ENCODE data around the gene TPRG1.

The TPRG1 gene

GRCh38 chr3:189238071-189238470 is 66.3 kb downstream of the TPRG1 start:
- no peaks in the 10 kb centered on the region for H3K9me3 ChIP-seq (ENCODE audit: control insufficient read depth in 2 of 2, low read length in 2 of 2)
- no peaks in the 10 kb centered on the region for H3K36me3 ChIP-seq (ENCODE audit: control insufficient read depth in 2 of 2, insufficient read depth in 2 of 2, low read length in 2 of 2)
- H3K4me1 ChIP-seq (ENCODE audit: control insufficient read depth in 2 of 2, insufficient read depth in 2 of 2, low read length in 2 of 2) = no peaks in the 10 kb centered on the region
- no peak overlapping the region for H3K4me3 ChIP-seq (ENCODE audit: low read length in 2 of 2)
- H3K9ac ChIP-seq (ENCODE audit: low read depth in 1 of 2, low read length in 2 of 2) = no peak overlapping the region
- no peak overlapping the region for H3K27ac ChIP-seq (ENCODE audit: low read depth in 2 of 2, low read length in 2 of 2)
- no peaks in the 10 kb centered on the region for H3K27me3 ChIP-seq (ENCODE audit: control insufficient read depth in 2 of 2, insufficient read depth in 2 of 2, low read length in 2 of 2)

GRCh38 chr3:189239616-189240015 is 67.8 kb downstream of the TPRG1 start:
- H3K4me3 ChIP-seq (ENCODE audit: low read length in 2 of 2) = no peak overlapping the region
- no peaks in the 10 kb centered on the region for H3K36me3 ChIP-seq (ENCODE audit: control insufficient read depth in 2 of 2, insufficient read depth in 2 of 2, low read length in 2 of 2)
- H3K4me1 ChIP-seq (ENCODE audit: control insufficient read depth in 2 of 2, insufficient read depth in 2 of 2, low read length in 2 of 2) = no peaks in the 10 kb centered on the region
- H3K27ac ChIP-seq (ENCODE audit: low read depth in 2 of 2, low read length in 2 of 2) = no peak overlapping the region
- no peaks in the 10 kb centered on the region for H3K9me3 ChIP-seq (ENCODE audit: control insufficient read depth in 2 of 2, low read length in 2 of 2)
- H3K27me3 ChIP-seq (ENCODE audit: control insufficient read depth in 2 of 2, insufficient read depth in 2 of 2, low read length in 2 of 2) = no peaks in the 10 kb centered on the region
- H3K9ac ChIP-seq (ENCODE audit: low read depth in 1 of 2, low read length in 2 of 2) = no peak overlapping the region

DNA sequence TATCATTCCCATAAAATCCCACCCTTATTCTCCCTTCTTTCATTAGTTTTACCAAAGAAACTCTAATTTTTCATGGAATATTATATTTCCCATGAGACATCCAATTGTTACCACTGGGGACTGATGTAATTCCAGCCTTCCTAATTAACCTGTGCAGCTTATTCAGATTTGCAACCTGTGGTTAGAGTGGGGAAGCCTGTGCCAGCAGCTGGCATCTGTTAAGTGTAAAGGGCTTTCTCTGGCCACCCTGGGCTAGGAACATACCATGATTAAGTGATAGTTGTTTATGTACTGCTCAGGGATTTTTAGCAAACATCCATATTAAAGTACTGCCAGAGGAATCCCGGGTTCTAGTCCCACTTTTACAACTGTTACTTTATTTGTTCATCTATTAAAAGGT is 78.2 kb downstream of the TPRG1 start:
- no peak overlapping the region for H3K4me3 ChIP-seq (ENCODE audit: low read length in 2 of 2)
- H3K36me3 ChIP-seq (ENCODE audit: control insufficient read depth in 2 of 2, insufficient read depth in 2 of 2, low read length in 2 of 2) = no peaks in the 10 kb centered on the region
- no peak overlapping the region for H3K9ac ChIP-seq (ENCODE audit: low read depth in 1 of 2, low read length in 2 of 2)
- no peaks in the 10 kb centered on the region for H3K4me1 ChIP-seq (ENCODE audit: control insufficient read depth in 2 of 2, insufficient read depth in 2 of 2, low read length in 2 of 2)
- no peak overlapping the region for H3K27ac ChIP-seq (ENCODE audit: low read depth in 2 of 2, low read length in 2 of 2)
- H3K27me3 ChIP-seq (ENCODE audit: control insufficient read depth in 2 of 2, insufficient read depth in 2 of 2, low read length in 2 of 2) = no peaks in the 10 kb centered on the region
- H3K9me3 ChIP-seq (ENCODE audit: control insufficient read depth in 2 of 2, low read length in 2 of 2) = no peaks in the 10 kb centered on the region

- H3K4me3 ChIP-seq (ENCODE audit: low read length in 2 of 2) = no peak overlapping the region
- no peaks in the 10 kb centered on the region for H3K9me3 ChIP-seq (ENCODE audit: control insufficient read depth in 2 of 2, low read length in 2 of 2)
- H3K36me3 ChIP-seq (ENCODE audit: control insufficient read depth in 2 of 2, insufficient read depth in 2 of 2, low read length in 2 of 2) = no peaks in the 10 kb centered on the region
- no peak overlapping the region for H3K27ac ChIP-seq (ENCODE audit: low read depth in 2 of 2, low read length in 2 of 2)
- H3K27me3 ChIP-seq (ENCODE audit: control insufficient read depth in 2 of 2, insufficient read depth in 2 of 2, low read length in 2 of 2) = no peaks in the 10 kb centered on the region
- no peak overlapping the region for H3K9ac ChIP-seq (ENCODE audit: low read depth in 1 of 2, low read length in 2 of 2)
- H3K4me1 ChIP-seq (ENCODE audit: control insufficient read depth in 2 of 2, insufficient read depth in 2 of 2, low read length in 2 of 2) = no peaks in the 10 kb centered on the region
Observed at GRCh38 chr3:189258261-189258660, 86.5 kb downstream of the TPRG1 start.

DNA sequence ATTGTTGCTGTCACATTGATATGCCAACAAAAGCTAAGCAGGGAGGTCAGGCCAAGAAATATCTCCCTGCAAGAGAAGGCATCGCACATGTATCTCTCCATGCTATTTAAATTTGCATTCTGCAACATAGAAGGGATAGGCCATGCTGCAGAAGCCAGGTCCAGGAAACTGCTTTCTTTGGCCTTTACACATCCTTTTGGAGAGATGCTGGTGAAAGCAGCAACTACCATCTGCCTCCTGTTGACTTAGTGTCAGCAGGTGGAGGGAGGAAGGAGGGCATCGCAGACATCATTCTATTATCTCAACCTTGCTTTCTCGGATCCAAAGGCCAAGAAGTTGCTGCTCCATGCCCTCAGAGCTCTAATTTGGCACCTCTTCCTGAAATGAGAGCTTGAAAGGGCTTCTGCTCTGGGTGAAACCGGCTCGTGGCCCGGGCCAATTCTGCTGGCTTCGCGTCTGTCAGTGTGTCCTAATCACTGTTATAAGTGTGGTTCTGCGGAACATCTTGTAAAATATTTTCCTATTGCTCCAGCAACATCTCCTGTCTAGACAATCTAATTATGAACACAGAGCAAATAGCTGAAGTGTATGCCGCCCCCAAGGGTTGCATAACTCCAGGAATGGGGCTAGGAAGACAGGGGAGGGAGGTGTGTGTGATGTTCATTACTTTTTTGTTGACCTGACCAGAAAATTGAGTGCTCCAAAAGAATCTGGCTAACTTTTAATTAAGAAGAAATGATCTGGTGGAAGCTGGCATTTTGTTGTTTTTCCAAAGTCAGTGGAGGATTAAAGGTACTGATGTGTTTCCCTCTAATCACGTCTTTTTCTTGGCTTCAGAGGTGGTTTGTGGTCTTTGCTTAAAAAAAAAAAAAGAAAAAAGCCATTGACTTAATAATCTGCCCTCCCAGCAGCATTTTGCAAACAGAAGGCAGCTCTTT is 89.1 kb downstream of the TPRG1 start:
- no peak overlapping the region for H3K27ac ChIP-seq (ENCODE audit: low read depth in 2 of 2, low read length in 2 of 2)
- no peak overlapping the region for H3K4me3 ChIP-seq (ENCODE audit: low read length in 2 of 2)
- no peaks in the 10 kb centered on the region for H3K36me3 ChIP-seq (ENCODE audit: control insufficient read depth in 2 of 2, insufficient read depth in 2 of 2, low read length in 2 of 2)

DNA sequence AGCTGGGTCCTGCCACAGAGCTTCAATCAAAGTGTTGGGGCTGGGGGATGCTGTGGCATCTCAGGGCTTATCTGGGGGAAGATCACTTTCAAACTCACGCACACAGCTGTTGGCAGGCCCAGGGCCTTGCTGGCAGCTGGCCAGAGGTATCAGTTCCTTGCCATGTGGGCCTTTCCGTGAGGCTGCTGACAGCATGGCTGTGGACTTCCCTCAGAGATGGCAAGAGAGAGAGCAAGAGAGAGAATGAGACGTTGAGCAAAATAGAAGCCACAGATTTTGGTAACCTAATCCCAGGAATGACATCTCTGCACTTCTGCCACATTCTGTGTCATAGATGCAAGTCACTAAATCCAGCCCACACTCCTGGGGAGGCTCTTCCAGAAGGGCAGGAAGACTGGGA is 91.0 kb downstream of the TPRG1 start:
- no peaks in the 10 kb centered on the region for H3K4me1 ChIP-seq (ENCODE audit: control insufficient read depth in 2 of 2, insufficient read depth in 2 of 2, low read length in 2 of 2)
- H3K9me3 ChIP-seq (ENCODE audit: control insufficient read depth in 2 of 2, low read length in 2 of 2) = no peaks in the 10 kb centered on the region
- H3K9ac ChIP-seq (ENCODE audit: low read depth in 1 of 2, low read length in 2 of 2) = no peak overlapping the region
- H3K27me3 ChIP-seq (ENCODE audit: control insufficient read depth in 2 of 2, insufficient read depth in 2 of 2, low read length in 2 of 2) = no peaks in the 10 kb centered on the region
- no peak overlapping the region for H3K4me3 ChIP-seq (ENCODE audit: low read length in 2 of 2)
- H3K27ac ChIP-seq (ENCODE audit: low read depth in 2 of 2, low read length in 2 of 2) = no peak overlapping the region
- no peaks in the 10 kb centered on the region for H3K36me3 ChIP-seq (ENCODE audit: control insufficient read depth in 2 of 2, insufficient read depth in 2 of 2, low read length in 2 of 2)

More for the DNA sequence above, 89.1 kb downstream of the TPRG1 start:
- Histone ChIP-seq H3K4me1 (ENCODE audit: control insufficient read depth in 2 of 2, insufficient read depth in 2 of 2, low read length in 2 of 2) (no peaks in the 10 kb centered on the region), H3K9me3 (ENCODE audit: control insufficient read depth in 2 of 2, low read length in 2 of 2) (no peaks in the 10 kb centered on the region), H3K27me3 (ENCODE audit: control insufficient read depth in 2 of 2, insufficient read depth in 2 of 2, low read length in 2 of 2) (no peaks in the 10 kb centered on the region), H3K9ac (ENCODE audit: low read depth in 1 of 2, low read length in 2 of 2) (no peak overlapping the region)

GRCh38 chr3:189267981-189268613 is 96.3 kb downstream of the TPRG1 start:
- Histone ChIP-seq H3K27ac (ENCODE audit: low read depth in 2 of 2, low read length in 2 of 2) (no peak overlapping the region), H3K4me3 (ENCODE audit: low read length in 2 of 2) (no peak overlapping the region), H3K9me3 (ENCODE audit: control insufficient read depth in 2 of 2, low read length in 2 of 2) (no peaks in the 10 kb centered on the region), H3K4me1 (ENCODE audit: control insufficient read depth in 2 of 2, insufficient read depth in 2 of 2, low read length in 2 of 2) (no peaks in the 10 kb centered on the region), H3K36me3 (ENCODE audit: control insufficient read depth in 2 of 2, insufficient read depth in 2 of 2, low read length in 2 of 2) (no peaks in the 10 kb centered on the region), H3K9ac (ENCODE audit: low read depth in 1 of 2, low read length in 2 of 2) (no peak overlapping the region), H3K27me3 (ENCODE audit: control insufficient read depth in 2 of 2, insufficient read depth in 2 of 2, low read length in 2 of 2) (no peaks in the 10 kb centered on the region)

DNA sequence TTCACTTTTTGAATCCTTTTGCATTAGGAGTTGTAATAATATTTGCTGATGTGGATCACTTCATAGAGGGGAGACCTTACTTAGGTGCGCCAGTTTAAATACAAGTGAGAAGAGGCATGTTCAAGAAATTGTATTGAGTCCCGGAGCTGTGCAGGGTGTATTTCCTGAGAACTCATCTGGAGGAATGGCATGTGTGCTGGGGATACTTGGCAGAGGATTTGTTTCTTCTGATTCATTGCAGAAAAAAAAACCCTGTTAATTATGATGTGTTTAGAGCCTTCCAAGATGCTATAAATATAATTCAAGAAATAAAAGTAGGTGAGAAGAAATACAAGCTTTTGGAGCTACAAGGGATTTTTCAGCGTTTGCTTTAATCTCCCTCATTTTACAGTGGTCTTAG is 97.6 kb downstream of the TPRG1 start:
- H3K4me3 ChIP-seq (ENCODE audit: low read length in 2 of 2) = no peak overlapping the region
- H3K4me1 ChIP-seq (ENCODE audit: control insufficient read depth in 2 of 2, insufficient read depth in 2 of 2, low read length in 2 of 2) = no peaks in the 10 kb centered on the region

DNA sequence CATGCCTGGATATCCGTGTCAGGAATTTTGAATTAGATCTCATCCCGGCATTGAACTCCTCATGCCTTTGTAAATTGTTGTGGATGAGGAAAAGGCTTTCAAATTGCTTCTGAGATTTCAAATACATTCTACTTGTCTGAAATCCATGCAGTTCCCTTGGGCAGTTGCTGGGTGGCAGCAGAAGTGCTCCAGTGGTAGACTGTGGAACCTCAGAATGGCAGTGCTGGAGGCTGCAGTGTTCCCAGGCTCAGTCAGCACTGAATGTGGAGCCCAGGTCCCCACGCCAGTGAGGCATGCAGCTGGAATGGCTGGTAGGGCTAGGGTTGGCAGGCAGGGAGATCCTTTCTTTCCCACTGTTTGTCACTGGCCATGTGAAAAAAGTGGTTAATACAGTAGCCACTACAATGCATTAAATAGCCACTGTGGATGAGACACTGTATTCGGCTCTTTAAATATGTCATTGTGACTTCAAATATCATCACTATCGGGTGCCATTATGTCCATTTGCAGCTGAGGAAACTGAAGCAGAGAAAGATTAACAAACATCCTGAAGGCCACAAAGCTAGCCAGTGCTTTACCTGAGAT is 98.6 kb downstream of the TPRG1 start:
- H3K27ac ChIP-seq (ENCODE audit: low read depth in 2 of 2, low read length in 2 of 2) = no peak overlapping the region
- H3K4me1 ChIP-seq (ENCODE audit: control insufficient read depth in 2 of 2, insufficient read depth in 2 of 2, low read length in 2 of 2) = peaks cover 0 to 1% of the 10 kb centered on the region in 2 donors
- no peak overlapping the region for H3K9ac ChIP-seq (ENCODE audit: low read depth in 1 of 2, low read length in 2 of 2)
- H3K36me3 ChIP-seq (ENCODE audit: control insufficient read depth in 2 of 2, insufficient read depth in 2 of 2, low read length in 2 of 2) = no peaks in the 10 kb centered on the region
- no peaks in the 10 kb centered on the region for H3K9me3 ChIP-seq (ENCODE audit: control insufficient read depth in 2 of 2, low read length in 2 of 2)
- no peaks in the 10 kb centered on the region for H3K27me3 ChIP-seq (ENCODE audit: control insufficient read depth in 2 of 2, insufficient read depth in 2 of 2, low read length in 2 of 2)
- H3K4me3 ChIP-seq (ENCODE audit: low read length in 2 of 2) = no peak overlapping the region

More for the DNA sequence above, 97.6 kb downstream of the TPRG1 start:
- Histone ChIP-seq H3K27ac (ENCODE audit: low read depth in 2 of 2, low read length in 2 of 2) (no peak overlapping the region), H3K9ac (ENCODE audit: low read depth in 1 of 2, low read length in 2 of 2) (no peak overlapping the region), H3K36me3 (ENCODE audit: control insufficient read depth in 2 of 2, insufficient read depth in 2 of 2, low read length in 2 of 2) (no peaks in the 10 kb centered on the region), H3K27me3 (ENCODE audit: control insufficient read depth in 2 of 2, insufficient read depth in 2 of 2, low read length in 2 of 2) (no peaks in the 10 kb centered on the region), H3K9me3 (ENCODE audit: control insufficient read depth in 2 of 2, low read length in 2 of 2) (no peaks in the 10 kb centered on the region)

GRCh38 chr3:189272500-189273119 is 100.8 kb downstream of the TPRG1 start:
- Histone ChIP-seq H3K9me3 (ENCODE audit: control insufficient read depth in 2 of 2, low read length in 2 of 2) (no peaks in the 10 kb centered on the region), H3K4me1 (ENCODE audit: control insufficient read depth in 2 of 2, insufficient read depth in 2 of 2, low read length in 2 of 2) (peaks cover 0 to 9% of the 10 kb centered on the region in 2 donors), H3K36me3 (ENCODE audit: control insufficient read depth in 2 of 2, insufficient read depth in 2 of 2, low read length in 2 of 2) (no peaks in the 10 kb centered on the region), H3K9ac (ENCODE audit: low read depth in 1 of 2, low read length in 2 of 2) (no peak overlapping the region), H3K4me3 (ENCODE audit: low read length in 2 of 2) (no peak overlapping the region), H3K27ac (ENCODE audit: low read depth in 2 of 2, low read length in 2 of 2) (no peak overlapping the region), H3K27me3 (ENCODE audit: control insufficient read depth in 2 of 2, insufficient read depth in 2 of 2, low read length in 2 of 2) (no peaks in the 10 kb centered on the region)
